AG08395 (cell line): ENCODE results near the gene NAPB.
"Not testable (repeated sequence)": the region's sequence is repeated elsewhere in the genome, so short reads cannot be mapped to it uniquely, and the experiment has no call there.

ENCODE experiments used
- DNase-seq: peaks from one replicate; pipeline ENCODE4 v3.0.0; 2012; ENCODE audit warnings: mixed read lengths, low spot score

The NAPB gene

GRCh38 chr20:23420943-23421931, at the start of gene NAPB:
Gene NAPB, minus strand, starts transcription at chr20:23421488. Its CDS starts 86 bp downstream, at chr20:23421402.
- peak; percentile 98 for DNase-seq

DNA sequence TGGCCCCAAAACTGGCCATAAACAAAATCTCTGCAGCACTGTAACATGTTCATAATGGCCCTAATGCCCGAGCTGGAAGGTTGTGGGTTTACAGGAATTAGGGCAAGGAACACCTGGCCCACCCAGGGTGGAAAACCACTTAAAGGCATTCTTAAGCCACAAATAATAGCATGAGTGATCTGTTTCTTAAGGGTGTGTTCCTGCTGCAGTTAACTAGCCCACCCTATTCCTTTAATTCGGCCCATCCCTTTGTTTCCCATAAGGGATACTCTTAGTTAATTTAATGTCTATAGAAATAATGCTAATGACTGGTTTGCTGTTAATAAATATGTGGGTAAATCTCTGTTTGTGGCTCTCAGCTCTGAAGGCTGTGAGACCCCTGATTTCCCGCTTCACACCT, 45.7 kb upstream of the NAPB start:
- not testable (repeated sequence) for DNase-seq

GRCh38 chr20:23461180-23461579, 39.9 kb upstream of the NAPB start:
- no peak for DNase-seq

DNA sequence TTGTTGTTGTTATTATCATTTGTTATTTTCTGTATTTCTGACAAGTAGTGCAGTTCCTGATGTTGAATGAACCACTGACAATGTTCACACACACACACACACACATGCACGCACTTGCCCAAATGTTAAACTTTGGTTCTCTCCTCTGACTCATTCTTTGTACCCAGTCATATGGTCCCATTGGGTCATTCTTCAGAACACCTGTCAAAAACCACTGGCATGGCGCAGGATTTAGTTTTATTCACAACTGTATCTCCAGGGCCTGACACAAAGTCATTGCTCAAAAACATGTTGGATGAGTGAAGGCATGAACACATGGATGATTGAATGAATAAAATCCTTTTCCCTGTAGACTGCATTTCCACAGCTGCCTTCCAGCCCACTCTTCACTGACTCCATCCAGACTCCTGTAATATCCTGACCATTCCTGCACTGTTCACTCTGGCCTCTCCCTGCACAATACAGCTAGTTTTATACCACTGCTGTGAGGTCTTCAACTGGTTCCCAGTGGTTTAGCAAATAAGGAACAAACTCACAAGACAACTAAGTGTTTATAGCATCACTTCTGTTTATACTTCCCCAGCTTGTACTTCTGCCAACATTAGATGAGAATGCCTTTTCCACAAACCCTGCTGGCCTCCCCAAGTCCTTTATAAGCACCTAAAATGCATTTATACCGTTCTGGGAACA, 38.3 kb upstream of the NAPB start:
- no peak for DNase-seq

DNA sequence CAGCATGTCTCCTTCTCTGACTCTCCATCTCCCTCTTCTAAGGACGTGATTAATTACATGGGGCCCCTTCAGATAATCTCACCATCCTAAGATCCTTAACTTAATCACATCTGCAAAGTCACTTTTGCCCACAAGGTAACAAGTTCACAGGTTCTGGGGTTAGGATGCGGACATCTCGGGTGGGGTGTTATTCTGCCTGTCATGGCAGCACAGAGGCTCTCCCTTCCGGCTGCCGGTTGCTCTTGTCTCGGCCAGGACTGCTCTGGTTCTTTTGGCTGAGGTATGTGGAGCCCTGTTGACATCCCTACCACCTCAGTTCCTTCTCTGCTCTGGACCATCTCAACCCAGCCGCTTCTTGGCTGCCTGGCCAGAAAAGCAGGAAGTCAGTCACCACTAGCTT, 35.6 kb upstream of the NAPB start:
- no peak for DNase-seq

GRCh38 chr20:23456409-23456808, 35.1 kb upstream of the NAPB start:
- DNase-seq, result no peak

DNA sequence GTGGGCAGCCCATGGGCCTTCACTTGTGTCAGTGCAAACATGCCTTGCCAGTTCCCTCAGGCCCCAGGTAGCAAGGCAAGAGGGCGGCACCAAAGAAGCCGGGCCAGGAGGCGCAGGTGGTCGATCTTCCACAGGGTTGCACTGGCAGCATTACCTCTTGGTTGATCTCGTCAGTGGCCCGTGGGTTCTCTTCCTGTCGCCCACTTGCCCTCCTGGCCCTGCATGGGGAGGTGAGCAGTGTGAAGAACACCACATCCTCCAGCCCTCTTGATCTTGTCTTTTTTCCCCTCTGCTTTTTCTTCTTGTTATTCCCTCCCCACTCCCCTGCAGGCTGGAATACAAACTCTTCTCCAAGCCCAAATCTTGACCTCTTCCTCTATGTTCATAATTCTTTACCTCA, 34.4 kb upstream of the NAPB start:
- DNase-seq, result no peak

GRCh38 chr20:23454816-23455215, 33.5 kb upstream of the NAPB start:
- no peak for DNase-seq

GRCh38 chr20:23453549-23454543, 32.6 kb upstream of the NAPB start:
- no peak for DNase-seq

- no peak for DNase-seq
Measured at GRCh38 chr20:23452776-23453175, 31.5 kb upstream of the NAPB start, which contains the start of gene CST11. Gene CST11, minus strand, starts transcription at chr20:23452876. Its CDS starts 65 bp downstream, at chr20:23452811.

GRCh38 chr20:23451956-23452487, 30.7 kb upstream of the NAPB start:
- no peak for DNase-seq

GRCh38 chr20:23450877-23451276, 29.6 kb upstream of the NAPB start:
- no peak for DNase-seq

- DNase-seq, result no peak
Measured at GRCh38 chr20:23449421-23449820, 28.1 kb upstream of the NAPB start.

GRCh38 chr20:23448167-23448566, 26.9 kb upstream of the NAPB start:
- no peak for DNase-seq

DNA sequence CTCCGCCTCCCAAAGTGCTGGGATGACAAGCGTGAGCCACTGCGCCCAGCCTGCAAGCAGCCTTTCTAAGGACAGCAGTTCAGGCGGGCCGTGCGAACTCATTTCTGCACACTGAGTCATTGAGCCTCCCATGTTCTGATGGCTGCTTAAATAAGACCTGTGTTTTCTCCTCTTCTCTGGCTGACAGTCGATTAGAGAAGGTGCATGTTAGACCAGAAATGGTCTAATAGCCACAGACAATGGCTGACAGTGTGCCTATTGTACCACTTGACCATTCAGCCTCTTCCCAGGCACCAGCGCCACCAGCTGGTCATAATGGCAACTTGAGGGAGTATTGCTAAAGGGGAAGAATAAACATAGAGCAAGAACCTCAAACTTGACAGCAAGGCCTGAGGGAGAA, 25.2 kb upstream of the NAPB start:
- DNase-seq, result no peak

DNA sequence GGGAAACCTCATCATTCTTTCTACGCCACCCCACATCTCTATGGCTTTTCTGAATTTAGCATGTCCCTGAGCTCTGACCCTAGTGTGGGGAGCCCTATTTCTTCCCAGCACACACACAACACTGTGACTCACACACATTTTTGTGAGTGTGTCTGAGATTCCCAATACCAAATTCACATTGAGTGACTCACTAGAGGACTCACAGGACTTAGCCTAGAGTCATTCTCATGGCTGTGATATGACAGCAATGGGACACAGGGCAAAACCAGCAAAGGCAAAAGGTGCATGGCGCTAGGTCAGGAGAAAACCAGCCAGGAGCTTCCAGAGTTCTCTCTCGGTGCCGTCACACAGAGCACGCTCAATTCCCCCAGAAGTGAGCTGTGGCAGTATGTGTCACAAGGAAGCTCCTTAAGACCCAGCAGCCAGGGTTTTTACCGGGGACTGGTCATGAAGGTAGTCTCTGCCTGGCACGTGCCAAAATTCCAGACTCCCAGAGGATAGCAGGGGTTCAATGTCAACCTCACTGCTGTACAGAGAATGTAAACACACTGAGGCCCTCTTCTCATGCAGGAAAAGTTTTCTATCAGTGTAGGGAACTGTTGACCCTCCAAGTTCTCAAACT, 24.4 kb upstream of the NAPB start:
- DNase-seq, result peak; percentile 85

GRCh38 chr20:23444859-23445258, 23.6 kb upstream of the NAPB start:
- no peak for DNase-seq

DNA sequence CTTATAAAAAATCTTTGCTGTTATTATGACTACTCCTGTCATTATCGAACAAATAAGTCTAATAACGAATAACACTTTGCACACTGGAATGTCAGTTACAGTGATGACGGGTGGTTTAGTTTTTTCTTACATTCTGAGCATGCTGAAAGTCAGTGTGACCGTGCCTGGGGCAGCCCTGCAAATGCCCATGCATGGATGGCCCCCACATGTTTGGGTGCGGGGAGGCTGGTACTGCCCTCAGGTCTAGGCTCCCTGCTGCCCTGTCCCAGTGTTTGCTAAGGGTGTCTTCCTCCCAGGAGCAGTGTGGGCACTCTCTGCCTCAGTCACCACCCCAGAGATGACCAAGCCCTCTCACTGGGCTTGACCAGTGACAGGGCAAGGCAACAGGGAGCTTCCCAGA, 21.1 kb upstream of the NAPB start:
- no peak for DNase-seq

GRCh38 chr20:23441850-23442313, 20.6 kb upstream of the NAPB start:
- peak; percentile 86 for DNase-seq

GRCh38 chr20:23440004-23440403, 18.7 kb upstream of the NAPB start:
- no peak for DNase-seq

- no peak for DNase-seq
Measured at GRCh38 chr20:23438661-23439060, 17.4 kb upstream of the NAPB start.
